MM.1S (cell line): Measurements from ENCODE around the gene ANKHD1.

Experiments
- DNase-seq: peaks from one replicate; pipeline ENCODE4 v3.0.0-alpha.2; 2015
- H2AFZ ChIP-seq: fragments of 300-600 bp; sonication (generic); 2 replicates; pipeline ENCODE4 v1.6.0; 2016; ENCODE audit warnings: antibody characterized with exemption, low read length
- H3F3A ChIP-seq: fragments of 300-600 bp; sonication (generic); 2 replicates; pipeline ENCODE4 v1.6.1; 2016; ENCODE audit warnings: mild to moderate bottlenecking, antibody characterized with exemption, low read length, moderate library complexity, mixed read lengths; ENCODE audit not compliant: insufficient read depth
- H3K27ac ChIP-seq: fragments of 300-600 bp; sonication (generic); 2 replicates; pipeline ENCODE4 v1.5.1; 2016; ENCODE audit warnings: mild to moderate bottlenecking, low read length
- H3K27me3 ChIP-seq: fragments of 300-600 bp; sonication (generic); replicated peaks from 2 replicates; pipeline ENCODE4 v1.6.0; 2016; ENCODE audit warnings: low read length; ENCODE audit not compliant: insufficient read depth
- H3K36me3 ChIP-seq: fragments of 300-600 bp; sonication (generic); replicated peaks from 2 replicates; pipeline ENCODE4 v1.6.1; 2016; ENCODE audit warnings: mild to moderate bottlenecking, low read length, mixed read lengths; ENCODE audit not compliant: insufficient read depth
- H3K4me1 ChIP-seq: fragments of 300-600 bp; sonication (generic); 2 replicates; pipeline ENCODE4 v1.6.1; 2016; ENCODE audit warnings: low read length, mixed read lengths
- H3K4me2 ChIP-seq: fragments of 300-600 bp; sonication (generic); 2 replicates; pipeline ENCODE4 v1.6.0; 2016; ENCODE audit warnings: low read depth, low read length
- H3K4me3 ChIP-seq: fragments of 300-600 bp; sonication (generic); 2 replicates; pipeline ENCODE4 v1.5.1; 2016; ENCODE audit warnings: low read length, mixed read lengths
- H3K79me2 ChIP-seq: fragments of 300-600 bp; sonication (generic); 2 replicates; pipeline ENCODE4 v1.6.1; 2016; ENCODE audit warnings: mixed run types, low read length, mixed read lengths
- H3K9ac ChIP-seq: fragments of 300-600 bp; sonication (generic); 2 replicates; pipeline ENCODE4 v1.6.1; 2016; ENCODE audit warnings: low read length, mixed read lengths
- H3K9me2 ChIP-seq: fragments of 300-600 bp; sonication (generic); replicated peaks from 2 replicates; pipeline ENCODE4 v1.6.1; 2016; ENCODE audit warnings: mild to moderate bottlenecking, low read length, mixed read lengths; ENCODE audit not compliant: insufficient read depth
- H3K9me3 ChIP-seq: fragments of 300-600 bp; sonication (generic); replicated peaks from 2 replicates; pipeline ENCODE4 v1.6.1; 2016; ENCODE audit warnings: mild to moderate bottlenecking, low read length, mixed read lengths; ENCODE audit not compliant: insufficient read depth
- H4K20me1 ChIP-seq: fragments of 300-600 bp; sonication (generic); 2 replicates; pipeline ENCODE4 v1.6.1; 2016; ENCODE audit warnings: mild to moderate bottlenecking, low read length, moderate library complexity, mixed read lengths; ENCODE audit not compliant: insufficient read depth
- CTCF ChIP-seq: fragments of 300-600 bp; sonication (generic); IDR thresholded peaks from 2 replicates; pipeline ENCODE4 v1.5.1; 2016; ENCODE audit warnings: antibody characterized with exemption, low read length, mixed read lengths
- EZH2 ChIP-seq: fragments of 300-600 bp; sonication (generic); optimal IDR thresholded peaks from 2 replicates; pipeline ENCODE3; 2017; ENCODE audit warnings: low read depth, mild to moderate bottlenecking, antibody characterized with exemption, low read length, mixed read lengths
- EZH2phosphoT487 ChIP-seq: fragments of 300-600 bp; sonication (generic); IDR thresholded peaks from 2 replicates; pipeline ENCODE4 v1.6.1; 2018; ENCODE audit warnings: antibody characterized with exemption, low read length

Gene ANKHD1

GRCh38 chr5:140360681-140361479 lies 40.8 kb upstream of the ANKHD1 start:
- Histone ChIP-seq H3K27me3 (no peaks in the 10 kb centered on the region), H3K9me2 (no peaks in the 10 kb centered on the region), H3K27ac (no peak overlapping the region), H4K20me1 (no peaks in the 10 kb centered on the region), H3K9ac (no peak overlapping the region), H3K36me3 (no peaks in the 10 kb centered on the region), H3K9me3 (no peaks in the 10 kb centered on the region), H3K4me1 (peaks cover 13% of the 10 kb centered on the region), H3K79me2 (no peaks in the 10 kb centered on the region), H3K4me2 (no peak overlapping the region), H3F3A (no peaks in the 10 kb centered on the region), H3K4me3 (no peak overlapping the region), H2AFZ (no peak overlapping the region)
- DNase-seq, result no peak
- TF ChIP-seq EZH2 (no peak), CTCF (no peak), EZH2phosphoT487 (no peak)

- Histone ChIP-seq H3K4me1 (peaks cover 10% of the 10 kb centered on the region), H3K9me2 (no peaks in the 10 kb centered on the region), H3K36me3 (no peaks in the 10 kb centered on the region), H4K20me1 (no peaks in the 10 kb centered on the region), H3K9me3 (no peaks in the 10 kb centered on the region), H3F3A (no peaks in the 10 kb centered on the region), H3K27ac (no peak overlapping the region), H3K79me2 (no peaks in the 10 kb centered on the region), H3K4me3 (no peak overlapping the region), H3K27me3 (no peaks in the 10 kb centered on the region), H2AFZ (no peak overlapping the region), H3K4me2 (no peak overlapping the region), H3K9ac (no peak overlapping the region)
- TF ChIP-seq EZH2, result no peak
- TF ChIP-seq CTCF, result no peak
- TF ChIP-seq EZH2phosphoT487, result no peak
- DNase-seq, result no peak
These were observed 39.7 kb upstream of the ANKHD1 start for GRCh38 chr5:140361901-140362300.

- Histone ChIP-seq H4K20me1 (no peaks in the 10 kb centered on the region), H3K4me3 (no peak overlapping the region), H3K4me1 (peaks cover 6% of the 10 kb centered on the region), H3K4me2 (no peak overlapping the region), H3K27me3 (no peaks in the 10 kb centered on the region), H3K9me3 (no peaks in the 10 kb centered on the region), H2AFZ (no peak overlapping the region), H3K79me2 (no peaks in the 10 kb centered on the region), H3F3A (no peaks in the 10 kb centered on the region), H3K27ac (no peak overlapping the region), H3K9ac (no peak overlapping the region), H3K36me3 (no peaks in the 10 kb centered on the region), H3K9me2 (no peaks in the 10 kb centered on the region)
- no peak for DNase-seq
- no peak for TF ChIP-seq CTCF
- no peak for TF ChIP-seq EZH2
- no peak for TF ChIP-seq EZH2phosphoT487
These were observed 39.3 kb upstream of the ANKHD1 start for GRCh38 chr5:140362311-140362710.
